Transverse colon (tissue), 4 donors: ENCODE results near the gene AGAP1.

Experiments used
- CTCF ChIP-seq, 5 experiments: fragments of 200-600 bp in 3 of 5; fragments of 450-650 bp in 2 of 5; sonication (generic) in 3 of 5; IDR thresholded peaks; 1 replicate in 2 of 5; 2 replicates in 3 of 5; pipeline ENCODE4 v1.5.1; 2016 to 2017; ENCODE audit warnings: antibody characterized with exemption in 5 of 5, inconsistent platforms in 3 of 5, mild to moderate bottlenecking in 2 of 5, moderate library complexity in 1 of 5
- EP300 ChIP-seq: sonication (generic); formaldehyde crosslinking; IDR thresholded peaks from one replicate; pipeline ENCODE4 v1.6.1; 2017; ENCODE audit warnings: antibody characterized with exemption, low read depth
- POLR2A ChIP-seq: fragments of 450-650 bp; IDR thresholded peaks from one replicate; pipeline ENCODE4 v1.6.1; 2016; ENCODE audit warnings: antibody characterized with exemption, mild to moderate bottlenecking, moderate library complexity
- POLR2AphosphoS5 ChIP-seq, 3 donors: sonication (generic); formaldehyde crosslinking; IDR thresholded peaks; one replicate each; pipeline ENCODE4 v1.6.1; 2016; ENCODE audit warnings: antibody characterized with exemption in 3 of 3

- TF ChIP-seq POLR2A (no peak), CTCF (IDR thresholded peaks at IDR 0.05) (no peak), POLR2AphosphoS5 (IDR thresholded peaks at IDR 0.05) (no peak), EP300 (no peak)
Observed at GRCh38 chr2:235706506-235706905, 212.7 kb downstream of the AGAP1 start.
